ENCODE measurements around the gene SLC39A5. TPM values are rescaled to one million over a fixed set of nuclear protein-coding genes. Genes with fewer than 3 reads are reported as not detected.

Gene SLC39A5
- total and polyA plus RNA-seq, 2 of the 8 experiments (the other 6 are each of a cell fraction or from before 2014, with no cell fraction given) = 0.27 TPM; not detected in 1

- Histone ChIP-seq H2BK15ac (ENCODE audit: low read length) (no peak overlapping the region), H2AFZ (ENCODE audit: low read length) (no peak overlapping the region), H3K79me1 (ENCODE audit: low read depth, low read length) (no peaks in the 10 kb centered on the region), H4K91ac (replicated peaks; ENCODE audit: insufficient read length, low read length) (no peak overlapping the region), H3K9me3 (ENCODE audit: insufficient read depth in 2 of 2, low read depth in 1 of 2, low read length in 1 of 2) (no peaks in the 10 kb centered on the region), H2BK20ac (ENCODE audit: low read length) (no peak overlapping the region), H3K23ac (ENCODE audit: insufficient read length) (no peak overlapping the region), H4K5ac (ENCODE audit: insufficient read length, low read depth, low read length) (no peak overlapping the region), H2BK5ac (ENCODE audit: low read depth, low read length) (no peak overlapping the region), H3K9ac (replicated peaks in 1 of 4; ENCODE audit: extremely low read depth in 1 of 4, low read depth in 3 of 4, low read length in 3 of 4) (no peak overlapping the region), H2BK12ac (ENCODE audit: low read depth, low read length) (no peak overlapping the region), H3K18ac (ENCODE audit: extremely low read depth, low read length) (no peak overlapping the region), H3K79me2 (ENCODE audit: control insufficient read depth in 1 of 2, insufficient read depth in 2 of 2, low read length in 2 of 2) (no peaks in the 10 kb centered on the region), H2BK120ac (replicated peaks; ENCODE audit: low read depth, low read length) (no peak overlapping the region), H4K20me1 (replicated peaks in 1 of 2; ENCODE audit: control insufficient read depth in 1 of 2, insufficient read depth in 2 of 2, low read length in 2 of 2) (peaks cover 0 to 3% of the 10 kb centered on the region in 2 experiments), H3K27ac (ENCODE audit: low read depth, low read length) (no peak overlapping the region), H3K4me1 (replicated peaks in 1 of 4; ENCODE audit: control insufficient read depth in 3 of 4, insufficient read depth in 4 of 4, low read length in 3 of 4) (no peaks in the 10 kb centered on the region), H3K56ac (replicated peaks; ENCODE audit: insufficient read length, low read depth, low read length) (no peak overlapping the region), H3K36me3 (ENCODE audit: control insufficient read depth in 2 of 4, insufficient read depth in 4 of 4, low read length in 3 of 4) (peaks cover 23 to 74% (median 55%) of the 10 kb centered on the region in 4 experiments), H4K8ac (ENCODE audit: extremely low read depth, insufficient read depth, low read length) (no peak overlapping the region), H3K27me3 (replicated peaks in 1 of 4; ENCODE audit: control insufficient read depth in 3 of 4, extremely low read depth in 1 of 4, insufficient read depth in 3 of 4, low read length in 3 of 4) (no peaks in the 10 kb centered on the region), H3K23me2 (ENCODE audit: low read depth, low read length) (no peaks in the 10 kb centered on the region), H3K14ac (ENCODE audit: insufficient read length) (no peak overlapping the region), H3K4ac (replicated peaks; ENCODE audit: insufficient read length, low read depth, low read length) (no peak overlapping the region), H3K4me3 (ENCODE audit: extremely low read depth in 1 of 4, insufficient read depth in 2 of 4, low read depth in 3 of 4, low read length in 4 of 4) (no peak overlapping the region), H3K4me2 (ENCODE audit: insufficient read depth in 1 of 2, low read depth in 2 of 2, low read length in 2 of 2) (no peak overlapping the region), H2AK5ac (ENCODE audit: low read depth, low read length) (no peak overlapping the region)
- CTCF ChIA-PET (ENCODE audit: partially characterized antibody) = interaction anchor here (1.3 to 4.5 kb wide), 2 partner anchors 11 to 13 kb away, joined by 3 to 33 read pairs; partner anchors contain the start of gene ANKRD52
- 96% methylated on average over 13 of the region's 14 CpGs; no CpG with 5 or more reads in 1 of the 2 experiments for WGBS, 2 experiments (ENCODE audit: extremely low coverage in 1 of 2, insufficient coverage in 1 of 2, insufficient read length in 1 of 2, insufficient replicate concordance in 2 of 2, low coverage in 1 of 2, low lambda C conversion rate in 2 of 2, missing lambda C conversion rate in 1 of 2)
- no peak for TF ChIP-seq SP2 (IDR thresholded peaks at IDR 0.05; ENCODE audit: low read length)
- TF ChIP-seq CREB1 (IDR thresholded peaks at IDR 0.05) = no peak
- no peak for TF ChIP-seq TAF1 (IDR thresholded peaks at IDR 0.05; ENCODE audit: low read depth, low read length)
- TF ChIP-seq EZH2 (IDR thresholded peaks at IDR 0.05; ENCODE audit: low read depth, low read length, severe bottlenecking) = no peak
- no peak for TF ChIP-seq ZNF274 (IDR thresholded peaks at IDR 0.05; ENCODE audit: borderline replicate concordance, extremely low read depth, low read length)
- no peak for TF ChIP-seq CTCF (IDR thresholded peaks at IDR 0.05; ENCODE audit: control extremely low read depth in 1 of 3, insufficient read depth in 1 of 3, low read depth in 1 of 3, low read length in 3 of 3)
- TF ChIP-seq CTBP2 (IDR thresholded peaks at IDR 0.05; ENCODE audit: borderline replicate concordance, insufficient read depth, insufficient read length, low read length) = no peak
- TF ChIP-seq HDAC6 (IDR thresholded peaks at IDR 0.05; ENCODE audit: low read depth, low read length) = no peak
- no peak for TF ChIP-seq TEAD4 (IDR thresholded peaks at IDR 0.05; ENCODE audit: low read depth, low read length)
- TF ChIP-seq FOSL1 (IDR thresholded peaks at IDR 0.05; ENCODE audit: insufficient read depth, low read depth, low read length) = no peak
- no peak for TF ChIP-seq ASH2L (IDR thresholded peaks at IDR 0.05; ENCODE audit: low read length)
- no peak for TF ChIP-seq TAF7 (optimal IDR thresholded peaks at IDR 0.05; ENCODE audit: borderline replicate concordance, low read depth, low read length)
- no peak for FAIRE-seq
- no peak for DNase-seq (ENCODE audit: low read depth in 1 of 2, low spot score in 2 of 2)
- POLR2A ChIA-PET (ENCODE audit: partially characterized antibody) = interaction anchor here (1.0 to 5.6 kb wide), 4 partner anchors 9 to 13 kb away, joined by 3 to 21 read pairs (median 6); partner anchors contain the start of gene ANKRD52
These were observed 14.6 kb downstream of the SLC39A5 start for GRCh38 chr12:56244494-56244893.
